Activated B cell treated with CpG ODN at 0.5 μM for 24 hours (primary cell): Measurements from ENCODE around the gene TENT4A. TPM values are rescaled to one million over a fixed set of nuclear protein-coding genes. Genes with fewer than 3 reads are reported as not detected.

Experiments used
- ATAC-seq: fragments of 200-7000 bp; cut with Tn5 transposase; one replicate; pipeline ENCODE4 v1.10.0; 2021; ENCODE audit warnings: low read depth, mild to moderate bottlenecking, moderate library complexity
- CTCF ChIA-PET: fragments of 350-600 bp; sonication (Branson Sonifier 250); formaldehyde crosslinking; loops from one replicate; lab custom pipeline; 2021; ENCODE audit warnings: antibody characterized with exemption; lab: Charles Lee
- POLR2A ChIA-PET: fragments of 350-600 bp; sonication (Branson Sonifier 250); formaldehyde crosslinking; loops from one replicate; lab custom pipeline; 2021; ENCODE audit warnings: antibody characterized with exemption; lab: Charles Lee
- DNase-seq: peaks from one replicate; pipeline ENCODE4 v3.0.0; 2022
- H3K27ac Mint-ChIP-seq: one replicate; pipeline ENCODE4 v1.8.0; 2020; ENCODE audit warnings: mixed read lengths
- H3K27me3 Mint-ChIP-seq: one replicate; pipeline ENCODE4 v1.8.0; 2021; ENCODE audit warnings: mixed read lengths
- H3K36me3 Mint-ChIP-seq: one replicate; pipeline ENCODE4 v1.8.0; 2021; ENCODE audit warnings: low read depth, mixed read lengths
- H3K4me1 Mint-ChIP-seq: one replicate; pipeline ENCODE4 v1.8.0; 2021; ENCODE audit warnings: mixed read lengths
- H3K4me3 Mint-ChIP-seq: one replicate; pipeline ENCODE4 v1.8.0; 2020; ENCODE audit warnings: mild to moderate bottlenecking, mixed read lengths
- H3K9me3 Mint-ChIP-seq: one replicate; pipeline ENCODE4 v1.8.0; 2020; ENCODE audit warnings: mixed read lengths
- intact Hi-C: fragments of 100-400 bp; cut with micrococcal nuclease; formaldehyde crosslinking; loops from one replicate; pipeline ENCODE4 v1.15.1; 2024
- total RNA-seq: library from RNA; stranded (reverse); gene quantifications from 2 replicates; pipeline ENCODE4 v1.2.3, GENCODE V29; 2022
- TF ChIP-seq, protein P1 (sequence below): fragments of 200-600 bp; IDR thresholded peaks from one replicate; pipeline ENCODE4 v1.8.0; 2022; ENCODE audit warnings: antibody characterized with exemption, mild to moderate bottlenecking

TENT4A gene
- total RNA-seq, 1 donor from 2014 or later: 51.2 TPM

GRCh38 chr5:6755519-6755918 is 42.3 kb downstream of the TENT4A start:
- Mint-ChIP-seq H3K4me3 (no peak overlapping the region), H3K27ac (no peak overlapping the region), H3K36me3 (peaks cover 77% of the 10 kb centered on the region), H3K4me1 (no peaks in the 10 kb centered on the region), H3K27me3 (no peaks in the 10 kb centered on the region), H3K9me3 (no peaks in the 10 kb centered on the region)
- ATAC-seq: no peak
- no peak for DNase-seq
- intact Hi-C loops: no loop called here
- TF ChIP-seq, protein P1, sequence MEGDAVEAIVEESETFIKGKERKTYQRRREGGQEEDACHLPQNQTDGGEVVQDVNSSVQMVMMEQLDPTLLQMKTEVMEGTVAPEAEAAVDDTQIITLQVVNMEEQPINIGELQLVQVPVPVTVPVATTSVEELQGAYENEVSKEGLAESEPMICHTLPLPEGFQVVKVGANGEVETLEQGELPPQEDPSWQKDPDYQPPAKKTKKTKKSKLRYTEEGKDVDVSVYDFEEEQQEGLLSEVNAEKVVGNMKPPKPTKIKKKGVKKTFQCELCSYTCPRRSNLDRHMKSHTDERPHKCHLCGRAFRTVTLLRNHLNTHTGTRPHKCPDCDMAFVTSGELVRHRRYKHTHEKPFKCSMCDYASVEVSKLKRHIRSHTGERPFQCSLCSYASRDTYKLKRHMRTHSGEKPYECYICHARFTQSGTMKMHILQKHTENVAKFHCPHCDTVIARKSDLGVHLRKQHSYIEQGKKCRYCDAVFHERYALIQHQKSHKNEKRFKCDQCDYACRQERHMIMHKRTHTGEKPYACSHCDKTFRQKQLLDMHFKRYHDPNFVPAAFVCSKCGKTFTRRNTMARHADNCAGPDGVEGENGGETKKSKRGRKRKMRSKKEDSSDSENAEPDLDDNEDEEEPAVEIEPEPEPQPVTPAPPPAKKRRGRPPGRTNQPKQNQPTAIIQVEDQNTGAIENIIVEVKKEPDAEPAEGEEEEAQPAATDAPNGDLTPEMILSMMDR: no peak
- POLR2A ChIA-PET: no interaction called here
- CTCF ChIA-PET: no interaction called here

- no peak for DNase-seq
- Mint-ChIP-seq H3K4me3 (no peak overlapping the region), H3K4me1 (no peaks in the 10 kb centered on the region), H3K27ac (no peak overlapping the region), H3K36me3 (peaks cover 73% of the 10 kb centered on the region), H3K9me3 (no peaks in the 10 kb centered on the region), H3K27me3 (no peaks in the 10 kb centered on the region)
- ChIA-PET POLR2A (no interaction called here), CTCF (no interaction called here)
- TF ChIP-seq, protein P1: no peak
- intact Hi-C loops: no loop called here
- ATAC-seq: no peak
Observed at GRCh38 chr5:6755941-6756340, 42.7 kb downstream of the TENT4A start.

DNA sequence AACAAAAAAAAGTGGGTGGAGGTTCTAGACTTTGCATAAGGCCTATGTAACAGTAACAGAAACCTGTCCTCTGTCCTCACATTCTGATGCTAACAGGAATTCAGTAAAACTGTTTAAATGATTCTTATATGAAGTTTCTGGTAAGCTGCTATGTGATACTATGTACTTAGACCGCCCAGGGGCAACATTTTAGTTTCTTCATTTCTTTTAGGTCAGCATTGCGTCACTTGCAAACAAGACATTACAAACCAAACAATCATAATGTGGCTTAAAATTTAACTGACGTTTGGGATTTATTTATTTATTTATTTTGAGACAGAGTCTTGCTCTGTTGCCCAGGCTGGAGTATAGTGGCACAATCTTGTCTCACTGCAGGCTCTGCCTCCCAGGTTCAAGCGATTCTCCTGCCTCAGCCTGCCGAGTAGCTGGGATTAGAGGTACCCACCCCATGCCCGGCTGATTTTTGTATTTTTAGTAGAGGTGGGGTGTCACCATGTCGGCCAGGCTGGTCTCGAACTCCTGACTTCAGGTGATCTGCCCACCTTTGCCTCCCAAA is 44.3 kb downstream of the TENT4A start:
- no peaks in the 10 kb centered on the region for H3K9me3 Mint-ChIP-seq
- H3K27ac Mint-ChIP-seq: no peak overlapping the region

GRCh38 chr5:6758236-6758635 is 45.0 kb downstream of the TENT4A start:
- no peaks in the 10 kb centered on the region for H3K9me3 Mint-ChIP-seq
- DNase-seq: no peak
- no peak for ATAC-seq
- intact Hi-C loops: no loop called here
- no peak overlapping the region for H3K4me3 Mint-ChIP-seq
- TF ChIP-seq, protein P1: no peak
- H3K27me3 Mint-ChIP-seq: no peaks in the 10 kb centered on the region
- H3K4me1 Mint-ChIP-seq: no peaks in the 10 kb centered on the region
- H3K36me3 Mint-ChIP-seq: peaks cover 52% of the 10 kb centered on the region
- ChIA-PET CTCF (no interaction called here), POLR2A (no interaction called here)
- no peak overlapping the region for H3K27ac Mint-ChIP-seq

More for the DNA sequence above, 44.3 kb downstream of the TENT4A start:
- no peak overlapping the region for H3K4me3 Mint-ChIP-seq
- H3K36me3 Mint-ChIP-seq: peaks cover 59% of the 10 kb centered on the region
- no peaks in the 10 kb centered on the region for H3K27me3 Mint-ChIP-seq
- no peak for DNase-seq
- ATAC-seq: no peak
- POLR2A ChIA-PET: no interaction called here
- H3K4me1 Mint-ChIP-seq: no peaks in the 10 kb centered on the region
- TF ChIP-seq, protein P1: no peak
- CTCF ChIA-PET: no interaction called here
- intact Hi-C loops: no loop called here

DNA sequence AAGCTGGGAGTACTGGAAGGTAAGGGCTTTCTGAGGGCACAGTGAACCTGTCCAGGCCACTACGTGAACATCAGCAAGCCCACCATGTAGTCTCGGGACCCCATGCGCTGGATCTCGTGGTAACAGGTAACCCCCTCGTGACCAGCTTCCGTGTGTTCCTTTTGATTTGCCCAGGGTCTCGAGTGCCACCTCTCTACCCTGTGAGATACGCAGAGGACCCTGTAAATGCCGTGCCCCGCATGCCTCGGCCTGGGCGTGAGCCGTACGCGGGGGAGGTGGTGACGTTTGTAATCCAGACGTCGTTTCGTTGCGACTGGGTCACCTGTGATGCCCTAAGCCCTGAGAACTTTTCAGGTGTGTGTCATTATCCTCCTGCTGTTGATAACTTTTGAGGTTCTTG is 45.5 kb downstream of the TENT4A start:
- DNase-seq (no peak), ATAC-seq (no peak)
- Mint-ChIP-seq H3K9me3 (no peaks in the 10 kb centered on the region), H3K27ac (no peak overlapping the region), H3K4me3 (no peak overlapping the region), H3K27me3 (no peaks in the 10 kb centered on the region), H3K4me1 (no peaks in the 10 kb centered on the region), H3K36me3 (peaks cover 48% of the 10 kb centered on the region)
- intact Hi-C loops: no loop called here
- TF ChIP-seq, protein P1: no peak
- ChIA-PET POLR2A (no interaction called here), CTCF (no interaction called here)
